ENCODE results near the gene TMEM198. TPM values are rescaled to one million over a fixed set of nuclear protein-coding genes. Genes with fewer than 3 reads are reported as not detected.

Gene TMEM198
- total and polyA plus RNA-seq, 4 donors = 0.74 to 1.9 (median 1.5) TPM

GRCh38 chr2:219510512-219511135 is 33.2 kb upstream of the TMEM198 start:
- H3K27me3 ChIP-seq (ENCODE audit: control insufficient read depth in 4 of 4, insufficient read depth in 4 of 4, low read length in 3 of 4) = no peaks in the 10 kb centered on the region
- peaks cover 0 to 9% (median 6%) of the 10 kb centered on the region in 4 donors for H3K4me1 ChIP-seq (ENCODE audit: control insufficient read depth in 4 of 4, insufficient read depth in 4 of 4, low read length in 3 of 4)
- no peak overlapping the region for H3K4me3 ChIP-seq (ENCODE audit: low read depth in 1 of 3, low read length in 3 of 3)
- DNase-seq (ENCODE audit: low spot score) = no peak
- TF ChIP-seq RAD21 (IDR thresholded peaks at IDR 0.05) = no peak
- TF ChIP-seq HNF4G (IDR thresholded peaks at IDR 0.05) = no peak
- no peak for TF ChIP-seq REST (IDR thresholded peaks at IDR 0.05)
- TF ChIP-seq FOXA2 (IDR thresholded peaks at IDR 0.05) = no peak
- TF ChIP-seq NR2F2 (IDR thresholded peaks at IDR 0.05) = no peak
- TF ChIP-seq ATF3 (IDR thresholded peaks at IDR 0.05) = no peak
- TF ChIP-seq EGR1 (IDR thresholded peaks at IDR 0.05; ENCODE audit: low read depth in 2 of 2) = no peak
- TF ChIP-seq ZBTB33 (IDR thresholded peaks at IDR 0.05) = no peak
- no peak for TF ChIP-seq YY1 (IDR thresholded peaks at IDR 0.05)
- no peak for TF ChIP-seq SP1 (IDR thresholded peaks at IDR 0.05)
- no peak for TF ChIP-seq GABPA (IDR thresholded peaks at IDR 0.05 in 1 of 2, conservative IDR thresholded peaks at IDR 0.05 in 1 of 2)
- no peak for TF ChIP-seq FOXA1 (IDR thresholded peaks at IDR 0.05)
- TF ChIP-seq, protein P1, sequence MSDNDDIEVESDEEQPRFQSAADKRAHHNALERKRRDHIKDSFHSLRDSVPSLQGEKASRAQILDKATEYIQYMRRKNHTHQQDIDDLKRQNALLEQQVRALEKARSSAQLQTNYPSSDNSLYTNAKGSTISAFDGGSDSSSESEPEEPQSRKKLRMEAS (IDR thresholded peaks at IDR 0.05) = no peak
- no peak for TF ChIP-seq HNF4A (conservative IDR thresholded peaks at IDR 0.05)
- no peak for TF ChIP-seq TAF1 (conservative IDR thresholded peaks at IDR 0.05)
- TF ChIP-seq, protein P2, sequence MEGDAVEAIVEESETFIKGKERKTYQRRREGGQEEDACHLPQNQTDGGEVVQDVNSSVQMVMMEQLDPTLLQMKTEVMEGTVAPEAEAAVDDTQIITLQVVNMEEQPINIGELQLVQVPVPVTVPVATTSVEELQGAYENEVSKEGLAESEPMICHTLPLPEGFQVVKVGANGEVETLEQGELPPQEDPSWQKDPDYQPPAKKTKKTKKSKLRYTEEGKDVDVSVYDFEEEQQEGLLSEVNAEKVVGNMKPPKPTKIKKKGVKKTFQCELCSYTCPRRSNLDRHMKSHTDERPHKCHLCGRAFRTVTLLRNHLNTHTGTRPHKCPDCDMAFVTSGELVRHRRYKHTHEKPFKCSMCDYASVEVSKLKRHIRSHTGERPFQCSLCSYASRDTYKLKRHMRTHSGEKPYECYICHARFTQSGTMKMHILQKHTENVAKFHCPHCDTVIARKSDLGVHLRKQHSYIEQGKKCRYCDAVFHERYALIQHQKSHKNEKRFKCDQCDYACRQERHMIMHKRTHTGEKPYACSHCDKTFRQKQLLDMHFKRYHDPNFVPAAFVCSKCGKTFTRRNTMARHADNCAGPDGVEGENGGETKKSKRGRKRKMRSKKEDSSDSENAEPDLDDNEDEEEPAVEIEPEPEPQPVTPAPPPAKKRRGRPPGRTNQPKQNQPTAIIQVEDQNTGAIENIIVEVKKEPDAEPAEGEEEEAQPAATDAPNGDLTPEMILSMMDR (IDR thresholded peaks at IDR 0.05; ENCODE audit: low read depth, low read length, missing input control) = no peak
- TF ChIP-seq JUND (IDR thresholded peaks at IDR 0.05) = no peak
- no peak for TF ChIP-seq RXRA (IDR thresholded peaks at IDR 0.05)
- WGBS = 25% methylated on average over 22 of the region's 22 CpGs
- H3K27ac ChIP-seq (ENCODE audit: low read depth in 1 of 2, low read length in 2 of 2) = no peak overlapping the region
- H3K9ac ChIP-seq (ENCODE audit: low read depth in 1 of 2, low read length in 2 of 2) = no peak overlapping the region
- peaks cover 0 to 8% (median 5%) of the 10 kb centered on the region in 4 donors for H3K36me3 ChIP-seq (ENCODE audit: control insufficient read depth in 4 of 4, insufficient read depth in 3 of 4, low read depth in 1 of 4, low read length in 3 of 4)
- no peaks in the 10 kb centered on the region for H3K9me3 ChIP-seq (ENCODE audit: control insufficient read depth in 4 of 4, low read length in 3 of 4)
